ENCODE results near the gene AGRP.

DNA sequence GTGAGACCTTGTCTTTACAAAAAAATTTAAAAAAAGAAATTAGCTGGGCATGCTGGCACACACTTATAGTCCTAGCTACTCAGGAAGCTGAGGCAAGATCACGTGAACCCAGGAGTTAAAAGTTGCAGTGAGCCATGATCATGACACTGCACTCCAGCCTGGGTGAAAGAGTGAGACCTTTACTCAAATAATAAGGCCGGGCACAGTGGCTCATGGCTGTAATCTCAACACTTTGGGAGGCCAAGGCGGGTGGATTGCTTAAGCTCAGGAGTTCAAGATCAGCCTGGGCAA, 33.8 kb upstream of the AGRP start:
- TF ChIP-seq, protein P1, sequence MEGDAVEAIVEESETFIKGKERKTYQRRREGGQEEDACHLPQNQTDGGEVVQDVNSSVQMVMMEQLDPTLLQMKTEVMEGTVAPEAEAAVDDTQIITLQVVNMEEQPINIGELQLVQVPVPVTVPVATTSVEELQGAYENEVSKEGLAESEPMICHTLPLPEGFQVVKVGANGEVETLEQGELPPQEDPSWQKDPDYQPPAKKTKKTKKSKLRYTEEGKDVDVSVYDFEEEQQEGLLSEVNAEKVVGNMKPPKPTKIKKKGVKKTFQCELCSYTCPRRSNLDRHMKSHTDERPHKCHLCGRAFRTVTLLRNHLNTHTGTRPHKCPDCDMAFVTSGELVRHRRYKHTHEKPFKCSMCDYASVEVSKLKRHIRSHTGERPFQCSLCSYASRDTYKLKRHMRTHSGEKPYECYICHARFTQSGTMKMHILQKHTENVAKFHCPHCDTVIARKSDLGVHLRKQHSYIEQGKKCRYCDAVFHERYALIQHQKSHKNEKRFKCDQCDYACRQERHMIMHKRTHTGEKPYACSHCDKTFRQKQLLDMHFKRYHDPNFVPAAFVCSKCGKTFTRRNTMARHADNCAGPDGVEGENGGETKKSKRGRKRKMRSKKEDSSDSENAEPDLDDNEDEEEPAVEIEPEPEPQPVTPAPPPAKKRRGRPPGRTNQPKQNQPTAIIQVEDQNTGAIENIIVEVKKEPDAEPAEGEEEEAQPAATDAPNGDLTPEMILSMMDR (IDR thresholded peaks at IDR 0.05) = no peak
- TF ChIP-seq POLR2A (IDR thresholded peaks at IDR 0.05) = no peak

All from thyroid gland (tissue), 4 donors.